Mesenchymal stem cell (in vitro differentiated cells and primary cell): ENCODE measurements around the gene TTLL11.

ENCODE experiments used
- DNase-seq: peaks from one replicate; pipeline ENCODE4 v3.0.0-alpha.2; 2013
- H2AFZ ChIP-seq: one replicate; pipeline ENCODE4 v1.6.1; 2013; ENCODE audit warnings: low read depth, mild to moderate bottlenecking, control low read depth, inconsistent platforms, low read length, moderate library complexity
- H2AK5ac ChIP-seq: 2 replicates; pipeline ENCODE4 v1.6.1; 2013; ENCODE audit warnings: low read length, moderate library complexity, mild to moderate bottlenecking, inconsistent platforms; ENCODE audit not compliant: severe bottlenecking
- H2BK120ac ChIP-seq: one replicate; pipeline ENCODE4 v1.6.1; 2013; ENCODE audit warnings: low read depth, mild to moderate bottlenecking, inconsistent platforms, low read length, moderate library complexity
- H2BK12ac ChIP-seq, 2 experiments: one replicate each; pipeline ENCODE4 v1.6.1; 2013; ENCODE audit warnings: inconsistent platforms in 2 of 2, low read length in 2 of 2, mild to moderate bottlenecking in 2 of 2, moderate library complexity in 2 of 2, control low read depth in 1 of 2
- H2BK15ac ChIP-seq: one replicate; pipeline ENCODE4 v1.6.1; 2013; ENCODE audit warnings: mild to moderate bottlenecking, low read depth, inconsistent platforms; ENCODE audit not compliant: poor library complexity, severe bottlenecking
- H2BK5ac ChIP-seq: 2 replicates; pipeline ENCODE4 v1.6.1; 2013; ENCODE audit warnings: low read depth, mild to moderate bottlenecking, low read length, control low read depth, inconsistent platforms; ENCODE audit not compliant: poor library complexity, severe bottlenecking
- H3K14ac ChIP-seq, 2 experiments: one replicate each; pipeline ENCODE4 v1.6.1; 2013; ENCODE audit warnings: inconsistent platforms in 2 of 2, low read length in 2 of 2, control low read depth in 1 of 2, mild to moderate bottlenecking in 1 of 2, moderate library complexity in 1 of 2
- H3K18ac ChIP-seq, 2 experiments: one replicate each; pipeline ENCODE4 v1.6.1; 2013; ENCODE audit warnings: inconsistent platforms in 2 of 2, low read length in 2 of 2, control low read depth in 1 of 2, low read depth in 1 of 2, mild to moderate bottlenecking in 1 of 2
- H3K23ac ChIP-seq, 2 experiments: one replicate each; pipeline ENCODE4 v1.6.1; 2013; ENCODE audit warnings: inconsistent platforms in 2 of 2, low read length in 2 of 2, mild to moderate bottlenecking in 2 of 2, moderate library complexity in 2 of 2, control low read depth in 1 of 2
- H3K27ac ChIP-seq: 2 replicates; pipeline ENCODE4 v1.5.1; 2013; ENCODE audit warnings: mild to moderate bottlenecking, moderate library complexity, low read length, control low read depth, inconsistent platforms; ENCODE audit not compliant: poor library complexity, severe bottlenecking
- H3K27me3 ChIP-seq, 2 experiments: 2 replicates each; pipeline versions ENCODE4 v1.6.1 to v1.7.0; 2013; ENCODE audit warnings: low read length in 2 of 2, mild to moderate bottlenecking in 2 of 2, moderate library complexity in 2 of 2, control low read depth in 1 of 2, inconsistent platforms in 1 of 2; ENCODE audit not compliant: control insufficient read depth in 1 of 2, insufficient read depth in 1 of 2
- H3K36me3 ChIP-seq, 2 experiments: 2 replicates each; pipeline versions ENCODE4 v1.6.1 to v1.7.0; 2013; ENCODE audit warnings: low read length in 2 of 2, control low read depth in 1 of 2, inconsistent platforms in 1 of 2, low read depth in 1 of 2, mild to moderate bottlenecking in 1 of 2; ENCODE audit not compliant: insufficient read depth in 2 of 2, control insufficient read depth in 1 of 2
- H3K4ac ChIP-seq, 2 experiments: one replicate each; pipeline ENCODE4 v1.6.1; 2013; ENCODE audit warnings: inconsistent platforms in 2 of 2, low read length in 2 of 2, mild to moderate bottlenecking in 2 of 2, moderate library complexity in 2 of 2, control low read depth in 1 of 2, low read depth in 1 of 2
- H3K4me1 ChIP-seq: 2 replicates; pipeline ENCODE4 v1.6.1; 2013; ENCODE audit warnings: low read depth, low read length, control low read depth; ENCODE audit not compliant: control insufficient read depth, insufficient read depth
- H3K4me2 ChIP-seq: 2 replicates; pipeline ENCODE4 v1.6.1; 2013; ENCODE audit warnings: low read length, mild to moderate bottlenecking, inconsistent platforms; ENCODE audit not compliant: poor library complexity, severe bottlenecking
- H3K4me3 ChIP-seq, 2 experiments: 2 replicates each; pipeline versions ENCODE4 v1.5.1 to v1.7.0; 2013; ENCODE audit warnings: low read length in 2 of 2, mild to moderate bottlenecking in 2 of 2, control low read depth in 1 of 2, low read depth in 1 of 2; ENCODE audit not compliant: insufficient read depth in 1 of 2
- H3K79me1 ChIP-seq: replicated peaks from 2 replicates; pipeline ENCODE4 v1.6.1; 2013; ENCODE audit warnings: mild to moderate bottlenecking, control low read depth, low read length, inconsistent platforms; ENCODE audit not compliant: poor library complexity, severe bottlenecking
- H3K9ac ChIP-seq: 2 replicates; pipeline ENCODE4 v1.7.0; 2013; ENCODE audit warnings: mild to moderate bottlenecking, low read length, moderate library complexity
- H3K9me3 ChIP-seq: 2 replicates; pipeline ENCODE4 v1.7.0; 2013; ENCODE audit warnings: mild to moderate bottlenecking, low read length; ENCODE audit not compliant: control insufficient read depth
- H4K8ac ChIP-seq: one replicate; pipeline ENCODE4 v1.6.1; 2013; ENCODE audit warnings: inconsistent platforms, mild to moderate bottlenecking, low read length, moderate library complexity
- H4K91ac ChIP-seq: one replicate; pipeline ENCODE4 v1.6.1; 2013; ENCODE audit warnings: mild to moderate bottlenecking, low read length, inconsistent platforms
- WGBS: methylation state at CpG from one replicate; pipeline ENCODE4 v1.1.7; 2013; ENCODE audit warnings: mixed read lengths; 5-methylcytosine and 5-hydroxymethylcytosine counted together

TTLL11 gene

DNA sequence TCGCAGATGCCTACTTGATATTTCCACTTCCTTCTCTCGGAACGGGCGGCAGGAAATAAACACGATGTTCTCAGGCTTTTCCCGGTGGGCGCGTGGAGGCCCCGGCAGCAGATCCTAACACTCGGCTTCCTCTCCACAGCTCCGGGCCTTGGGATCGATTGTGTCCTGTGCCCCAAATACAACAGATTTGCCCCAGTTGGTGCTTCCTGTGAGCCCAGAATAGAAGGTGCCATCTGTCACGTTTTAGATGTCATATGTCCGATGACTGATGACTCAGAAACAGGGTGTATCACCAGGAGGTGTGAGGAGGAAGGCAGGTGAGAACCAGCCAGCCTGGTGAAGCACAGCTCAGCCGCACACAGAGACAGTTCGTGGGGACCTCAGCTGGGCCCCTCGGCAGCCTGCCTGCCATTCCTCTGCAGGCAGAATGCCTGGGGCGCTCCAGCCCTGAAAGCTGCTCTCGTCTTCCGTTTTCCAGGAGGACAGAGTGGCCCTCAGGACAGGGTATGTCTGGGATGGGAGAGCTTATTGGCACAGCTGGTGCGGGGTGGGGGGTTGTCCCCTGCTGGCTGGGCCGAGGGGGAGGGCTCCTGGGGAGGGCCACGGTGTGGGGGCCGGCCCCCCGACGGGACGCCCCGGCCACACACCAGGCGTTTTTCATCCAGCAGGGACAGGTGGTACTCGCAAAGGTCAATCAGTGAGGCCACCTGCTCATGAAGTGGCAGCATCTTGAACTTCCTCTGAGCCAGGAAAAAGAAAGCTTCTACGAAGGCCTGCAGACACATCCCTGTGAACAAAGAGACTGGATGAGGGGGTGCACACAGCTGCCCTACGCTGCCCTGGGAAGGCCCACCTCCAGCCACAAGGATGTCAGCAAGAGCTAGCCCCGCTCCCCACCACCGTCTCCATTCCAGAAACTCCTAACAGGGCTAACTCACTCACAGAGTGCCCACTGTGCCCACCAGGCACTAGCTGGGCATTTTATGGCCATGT, 270.7 kb downstream of the TTLL11 start:
- WGBS: 90% methylated on average over 34 of the region's 34 CpGs
- H4K91ac ChIP-seq: no peak overlapping the region
- peaks cover 5 to 21% of the 10 kb centered on the region in 2 experiments for H3K27me3 ChIP-seq
- H2BK12ac ChIP-seq: no peak overlapping the region
- H3K9me3 ChIP-seq: no peaks in the 10 kb centered on the region
- no peak overlapping the region for H3K9ac ChIP-seq
- no peak overlapping the region for H2AK5ac ChIP-seq
- no peak overlapping the region for H3K4me3 ChIP-seq
- H3K18ac ChIP-seq: peak overlapping the region in 1 of 2 experiments; percentile 50
- H2BK120ac ChIP-seq: no peak overlapping the region
- no peak for DNase-seq
- H4K8ac ChIP-seq: no peak overlapping the region
- no peak overlapping the region for H3K23ac ChIP-seq
- no peak overlapping the region for H3K4me2 ChIP-seq
- H3K27ac ChIP-seq: no peak overlapping the region
- H3K14ac ChIP-seq: no peak overlapping the region
- no peak overlapping the region for H3K4ac ChIP-seq
- no peak overlapping the region for H2BK15ac ChIP-seq
- H2AFZ ChIP-seq: no peak overlapping the region
- H3K4me1 ChIP-seq: peaks cover 7% of the 10 kb centered on the region
- peaks cover 0 to 4% of the 10 kb centered on the region in 2 experiments for H3K36me3 ChIP-seq
- no peaks in the 10 kb centered on the region for H3K79me1 ChIP-seq
- H2BK5ac ChIP-seq: no peak overlapping the region

DNA sequence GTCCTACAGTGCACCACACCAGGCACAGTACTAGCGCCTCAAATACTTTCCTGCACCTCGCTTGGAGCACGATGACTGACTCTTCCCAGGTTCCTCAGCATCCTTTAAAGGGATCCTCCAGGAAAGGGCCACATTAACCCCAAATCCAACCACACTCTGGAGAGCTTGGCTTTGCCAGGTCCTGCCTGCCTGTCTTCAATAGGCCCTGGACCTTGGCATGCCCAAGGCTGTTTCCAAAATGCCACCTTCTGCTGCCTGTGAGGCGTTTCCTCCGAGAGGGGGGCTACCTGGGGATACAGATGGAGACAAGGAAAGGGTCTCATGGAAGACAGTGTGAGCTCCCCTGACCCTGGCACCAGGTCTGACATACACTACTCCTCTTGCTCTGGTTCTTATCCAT, 271.8 kb downstream of the TTLL11 start:
- DNase-seq: no peak
- H3K27me3 ChIP-seq: peaks cover 15 to 27% of the 10 kb centered on the region in 2 experiments
- no peak overlapping the region for H3K27ac ChIP-seq
- H2BK15ac ChIP-seq: no peak overlapping the region
- H3K4me2 ChIP-seq: no peak overlapping the region
- no peak overlapping the region for H2BK5ac ChIP-seq
- no peak overlapping the region for H3K4me3 ChIP-seq
- H3K18ac ChIP-seq: no peak overlapping the region
- H3K9ac ChIP-seq: no peak overlapping the region
- H4K91ac ChIP-seq: no peak overlapping the region
- no peak overlapping the region for H3K23ac ChIP-seq
- no peak overlapping the region for H2AFZ ChIP-seq
- no peak overlapping the region for H3K14ac ChIP-seq
- no peak overlapping the region for H4K8ac ChIP-seq
- H2AK5ac ChIP-seq: no peak overlapping the region
- H2BK12ac ChIP-seq: no peak overlapping the region
- H3K36me3 ChIP-seq: peaks cover 0 to 4% of the 10 kb centered on the region in 2 experiments
- H2BK120ac ChIP-seq: no peak overlapping the region
- no peaks in the 10 kb centered on the region for H3K79me1 ChIP-seq
- H3K4me1 ChIP-seq: peaks cover 9% of the 10 kb centered on the region
- WGBS: 93% methylated on average over 5 of the region's 5 CpGs
- H3K9me3 ChIP-seq: no peaks in the 10 kb centered on the region
- no peak overlapping the region for H3K4ac ChIP-seq

DNA sequence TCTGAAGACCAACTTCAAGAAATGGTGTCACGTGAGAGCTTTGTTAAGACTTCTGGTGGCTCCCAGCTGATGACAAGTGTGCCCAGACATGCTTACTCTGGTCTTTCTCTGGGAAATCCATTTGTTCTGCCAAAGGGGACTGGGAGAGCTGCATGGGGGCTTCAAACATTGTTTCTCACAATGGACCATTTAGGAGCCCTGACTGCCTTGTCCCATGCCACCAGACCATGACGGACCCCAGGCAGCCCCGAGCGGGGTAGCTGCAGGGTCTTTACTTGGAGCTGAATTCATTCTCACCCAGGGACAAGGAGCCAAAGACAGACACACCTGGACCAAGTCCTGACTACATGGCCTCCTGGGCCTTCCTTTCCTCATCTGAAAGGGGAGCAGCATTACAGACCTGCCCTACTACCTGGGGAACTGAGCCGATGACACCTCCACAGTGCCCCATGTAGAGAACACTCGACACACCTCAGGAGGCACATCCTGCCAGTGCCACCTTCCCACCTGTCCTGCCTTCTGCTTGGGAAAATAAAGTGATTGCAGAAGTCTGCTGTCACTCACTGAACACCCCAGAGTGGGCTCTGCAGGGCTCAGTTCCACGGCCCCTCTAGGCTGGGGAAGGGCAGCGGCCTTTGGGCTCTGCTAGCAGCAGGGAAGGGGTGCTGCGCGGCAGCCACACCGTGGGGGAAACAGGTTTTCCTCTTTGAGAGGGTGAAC, 272.7 kb downstream of the TTLL11 start:
- 96% methylated on average over 10 of the region's 11 CpGs for WGBS
- Histone ChIP-seq H3K27ac (no peak overlapping the region), H3K4me3 (no peak overlapping the region), H3K4ac (no peak overlapping the region), H2BK5ac (no peak overlapping the region), H3K4me1 (peaks cover 10% of the 10 kb centered on the region), H2AFZ (no peak overlapping the region), H3K9ac (no peak overlapping the region), H3K14ac (no peak overlapping the region), H2AK5ac (no peak overlapping the region), H2BK15ac (no peak overlapping the region), H2BK120ac (no peak overlapping the region), H3K23ac (no peak overlapping the region), H3K79me1 (no peaks in the 10 kb centered on the region), H3K18ac (no peak overlapping the region), H3K36me3 (peaks cover 0 to 4% of the 10 kb centered on the region in 2 experiments), H4K8ac (no peak overlapping the region), H4K91ac (no peak overlapping the region), H3K27me3 (peaks cover 21 to 34% of the 10 kb centered on the region in 2 experiments), H3K9me3 (no peaks in the 10 kb centered on the region), H3K4me2 (no peak overlapping the region), H2BK12ac (no peak overlapping the region)
- no peak for DNase-seq
